WTC11 (cell line): ENCODE results near the gene BHLHE40.

Experiments
- ETV6 ChIP-seq: sonication (generic); formaldehyde crosslinking; IDR thresholded peaks from 2 replicates; pipeline ENCODE4 v1.8.1; 2022; ENCODE audit warnings: mild to moderate bottlenecking, missing genetic modification reagents
- FOXJ3 ChIP-seq: sonication (generic); formaldehyde crosslinking; IDR thresholded peaks from 2 replicates; pipeline ENCODE4 v1.9.0; 2021; ENCODE audit warnings: missing genetic modification reagents, mild to moderate bottlenecking, borderline replicate concordance
- SMAD3 ChIP-seq: sonication (generic); formaldehyde crosslinking; IDR thresholded peaks from 2 replicates; pipeline ENCODE4 v1.8.0; 2022; ENCODE audit warnings: missing genetic modification reagents, mild to moderate bottlenecking, borderline replicate concordance
- TEAD4 ChIP-seq: sonication (generic); formaldehyde crosslinking; IDR thresholded peaks from 2 replicates; pipeline ENCODE4 v1.8.0; 2022; ENCODE audit warnings: mild to moderate bottlenecking, missing genetic modification reagents
- TF ChIP-seq, protein P1 (sequence below): fragments of 200-600 bp; IDR thresholded peaks from 2 replicates; pipeline ENCODE4 v1.8.0; 2022; ENCODE audit warnings: antibody characterized with exemption
- TF ChIP-seq, protein P2 (sequence below): sonication (generic); formaldehyde crosslinking; IDR thresholded peaks from 2 replicates; pipeline ENCODE4 v1.8.0; 2022; ENCODE audit warnings: mild to moderate bottlenecking, missing genetic modification reagents
- TF ChIP-seq, protein P3 (sequence below): sonication (generic); formaldehyde crosslinking; IDR thresholded peaks from 2 replicates; pipeline ENCODE4 v1.8.0; 2023; ENCODE audit warnings: missing genetic modification reagents

DNA sequence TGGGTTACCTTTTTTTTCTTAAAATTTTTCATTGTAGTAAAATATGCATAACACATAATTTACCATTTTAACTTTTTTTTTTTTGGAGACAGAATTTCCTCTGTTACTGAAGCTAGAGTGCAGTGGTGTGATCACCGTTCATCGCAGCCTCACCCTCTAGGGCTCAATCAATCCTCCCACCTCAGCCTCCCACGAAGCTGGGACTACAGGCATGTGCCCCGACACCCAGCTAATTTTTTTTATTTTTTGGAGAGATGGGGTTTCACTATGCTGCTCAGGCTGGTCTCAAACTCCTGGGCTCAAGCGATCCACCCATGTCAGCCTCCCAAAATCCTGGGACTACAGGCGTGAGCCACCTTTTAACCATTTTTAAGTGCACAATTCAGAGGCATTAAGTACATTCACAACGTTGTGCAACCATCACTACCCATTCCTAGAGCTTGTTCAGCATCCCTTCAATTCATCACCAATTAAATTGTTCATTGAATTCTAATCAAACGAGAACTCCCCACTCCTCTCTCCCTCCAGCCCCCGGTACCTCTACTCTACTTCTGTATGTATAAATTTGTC is 44.6 kb downstream of the BHLHE40 start:
- no peak for TF ChIP-seq SMAD3 (CRISPR knock-in tag)
- TF ChIP-seq, protein P1, sequence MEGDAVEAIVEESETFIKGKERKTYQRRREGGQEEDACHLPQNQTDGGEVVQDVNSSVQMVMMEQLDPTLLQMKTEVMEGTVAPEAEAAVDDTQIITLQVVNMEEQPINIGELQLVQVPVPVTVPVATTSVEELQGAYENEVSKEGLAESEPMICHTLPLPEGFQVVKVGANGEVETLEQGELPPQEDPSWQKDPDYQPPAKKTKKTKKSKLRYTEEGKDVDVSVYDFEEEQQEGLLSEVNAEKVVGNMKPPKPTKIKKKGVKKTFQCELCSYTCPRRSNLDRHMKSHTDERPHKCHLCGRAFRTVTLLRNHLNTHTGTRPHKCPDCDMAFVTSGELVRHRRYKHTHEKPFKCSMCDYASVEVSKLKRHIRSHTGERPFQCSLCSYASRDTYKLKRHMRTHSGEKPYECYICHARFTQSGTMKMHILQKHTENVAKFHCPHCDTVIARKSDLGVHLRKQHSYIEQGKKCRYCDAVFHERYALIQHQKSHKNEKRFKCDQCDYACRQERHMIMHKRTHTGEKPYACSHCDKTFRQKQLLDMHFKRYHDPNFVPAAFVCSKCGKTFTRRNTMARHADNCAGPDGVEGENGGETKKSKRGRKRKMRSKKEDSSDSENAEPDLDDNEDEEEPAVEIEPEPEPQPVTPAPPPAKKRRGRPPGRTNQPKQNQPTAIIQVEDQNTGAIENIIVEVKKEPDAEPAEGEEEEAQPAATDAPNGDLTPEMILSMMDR, result no peak
- TF ChIP-seq FOXJ3 (CRISPR knock-in tag), result no peak
- TF ChIP-seq, protein P2, sequence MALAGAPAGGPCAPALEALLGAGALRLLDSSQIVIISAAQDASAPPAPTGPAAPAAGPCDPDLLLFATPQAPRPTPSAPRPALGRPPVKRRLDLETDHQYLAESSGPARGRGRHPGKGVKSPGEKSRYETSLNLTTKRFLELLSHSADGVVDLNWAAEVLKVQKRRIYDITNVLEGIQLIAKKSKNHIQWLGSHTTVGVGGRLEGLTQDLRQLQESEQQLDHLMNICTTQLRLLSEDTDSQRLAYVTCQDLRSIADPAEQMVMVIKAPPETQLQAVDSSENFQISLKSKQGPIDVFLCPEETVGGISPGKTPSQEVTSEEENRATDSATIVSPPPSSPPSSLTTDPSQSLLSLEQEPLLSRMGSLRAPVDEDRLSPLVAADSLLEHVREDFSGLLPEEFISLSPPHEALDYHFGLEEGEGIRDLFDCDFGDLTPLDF (CRISPR knock-in tag), result no peak
- TF ChIP-seq, protein P3, sequence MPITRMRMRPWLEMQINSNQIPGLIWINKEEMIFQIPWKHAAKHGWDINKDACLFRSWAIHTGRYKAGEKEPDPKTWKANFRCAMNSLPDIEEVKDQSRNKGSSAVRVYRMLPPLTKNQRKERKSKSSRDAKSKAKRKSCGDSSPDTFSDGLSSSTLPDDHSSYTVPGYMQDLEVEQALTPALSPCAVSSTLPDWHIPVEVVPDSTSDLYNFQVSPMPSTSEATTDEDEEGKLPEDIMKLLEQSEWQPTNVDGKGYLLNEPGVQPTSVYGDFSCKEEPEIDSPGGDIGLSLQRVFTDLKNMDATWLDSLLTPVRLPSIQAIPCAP (CRISPR knock-in tag), result no peak
- no peak for TF ChIP-seq ETV6
- TF ChIP-seq TEAD4 (CRISPR knock-in tag), result no peak
